ENCODE results near the gene FAM110C.
"Not testable (repeated sequence)": the region's sequence is repeated elsewhere in the genome, so short reads cannot be mapped to it uniquely, and the experiment has no call there.

GRCh38 chr2:15916-16315, 30.4 kb downstream of the FAM110C start:
- TF ChIP-seq CTCF (conservative IDR thresholded peaks at IDR 0.05; ENCODE audit: low read depth, low read length); EZH2 (IDR thresholded peaks at IDR 0.05; ENCODE audit: low read length, unreplicated experiment); EZH2phosphoT487 (IDR thresholded peaks at IDR 0.05; ENCODE audit: borderline replicate concordance, low read length): not testable (repeated sequence)

All from PC-3 (cell line).